Measurements from ENCODE around the gene TBCD. TPM values are rescaled to one million over a fixed set of nuclear protein-coding genes. Genes with fewer than 3 reads are reported as not detected.
A peak's percentile ranks its signal among the peaks of the same experiment; 100 is the strongest.

Gene TBCD
- total RNA-seq, 1 donor from 2014 or later: 50.9 TPM

- peak; percentile 33 for DNase-seq
Measured at GRCh38 chr17:82835766-82836512, 84.1 kb downstream of the TBCD start.

- DNase-seq: peak; percentile 52
Measured at GRCh38 chr17:82836823-82837357, 85.0 kb downstream of the TBCD start.

GRCh38 chr17:82837586-82838320 is 85.9 kb downstream of the TBCD start:
- DNase-seq: peak; percentile 23

- DNase-seq: peak; percentile 52
Measured at GRCh38 chr17:82838386-82839063, 86.7 kb downstream of the TBCD start.

DNA sequence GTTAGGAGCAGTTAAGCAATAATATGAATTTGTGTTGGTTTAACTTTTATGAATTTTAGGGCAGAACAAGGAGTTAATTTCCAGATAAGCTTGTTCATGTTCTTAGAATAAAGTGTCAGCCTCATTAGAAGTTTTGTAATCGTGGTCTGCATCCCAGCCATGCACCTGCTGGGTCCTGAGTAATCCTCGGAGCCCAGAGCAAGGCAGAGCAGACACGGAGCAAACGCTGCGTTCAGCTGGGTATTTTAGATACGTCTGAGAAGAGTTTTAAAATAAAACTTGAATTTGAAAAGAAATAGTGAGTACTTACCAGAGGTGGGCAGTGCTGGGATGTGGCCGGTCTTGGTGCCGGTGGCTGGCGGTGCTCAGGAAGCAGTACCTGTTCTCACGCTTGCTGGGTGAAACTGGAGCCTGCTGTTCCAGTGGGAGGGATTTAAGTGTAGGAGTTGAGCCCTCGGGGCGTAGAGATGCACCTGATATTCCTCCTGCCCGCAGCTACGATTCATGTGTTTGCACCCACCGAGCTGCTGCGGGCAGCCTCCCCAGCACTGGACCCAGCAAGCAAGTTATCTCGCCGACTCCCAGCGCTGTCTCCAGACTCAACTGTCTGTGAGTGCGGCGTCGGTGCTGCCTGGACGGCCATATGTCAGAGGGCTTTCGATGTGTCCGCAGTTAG is 87.9 kb downstream of the TBCD start, which contains the start of gene ZNF750:
Gene ZNF750 (minus strand): TSS at position 406 of the 676 bp plus-strand sequence. CDS start 7,568 bp downstream, outside the sequence.
- DNase-seq: no peak

DNA sequence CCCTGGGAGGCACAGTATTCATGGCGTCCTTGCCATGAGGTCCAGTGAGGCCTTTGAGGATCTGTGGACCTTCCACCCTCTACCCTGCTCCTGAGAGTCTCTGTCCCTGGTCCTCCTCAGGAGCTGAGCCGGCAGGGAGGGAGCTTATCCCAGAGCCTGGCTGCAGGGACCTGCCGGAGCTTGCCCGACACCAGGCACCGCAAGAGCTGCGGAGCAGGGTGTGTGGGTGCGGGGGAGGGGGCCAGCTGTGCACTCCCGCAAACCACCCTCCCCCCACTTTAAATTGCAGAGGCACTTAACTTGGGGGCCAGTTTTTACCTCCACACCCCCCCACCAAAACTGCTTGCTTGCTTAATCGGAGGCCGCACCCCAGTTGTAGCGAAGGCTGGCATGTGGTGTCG is 88.6 kb downstream of the TBCD start:
- no peak for DNase-seq

DNA sequence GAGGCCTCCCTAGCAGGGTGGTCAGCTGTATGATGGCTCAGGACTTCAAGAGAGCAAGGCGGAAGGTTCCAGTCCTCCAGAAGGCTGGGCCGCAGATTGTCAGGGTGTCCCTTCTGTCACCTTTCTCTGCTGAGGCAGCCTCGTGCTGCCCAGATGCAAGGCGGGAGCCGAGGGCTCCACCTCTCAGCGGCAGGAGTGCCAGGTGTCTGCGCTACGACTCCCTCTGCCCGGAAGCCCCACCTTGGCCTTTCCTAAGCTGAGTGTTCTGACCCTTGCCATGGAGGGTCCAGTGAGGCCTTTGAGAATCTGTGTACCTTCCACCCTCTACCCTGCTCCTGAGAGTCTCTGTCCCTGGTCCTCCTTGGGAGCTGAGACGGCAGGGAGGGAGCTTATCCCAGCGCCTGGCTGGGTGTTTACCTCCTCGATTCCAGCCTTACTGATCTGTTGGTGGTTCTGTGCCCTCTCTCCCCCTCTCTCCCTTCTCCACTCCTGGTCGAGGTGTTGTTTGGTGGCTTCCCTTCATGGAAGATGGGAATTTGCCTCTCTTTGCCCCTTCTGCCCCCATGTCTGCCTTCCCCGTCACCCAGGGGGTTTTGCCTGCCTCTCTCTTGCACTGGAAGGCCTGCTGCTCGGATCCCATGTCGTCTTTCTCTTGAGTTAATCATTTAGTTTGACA is 90.2 kb downstream of the TBCD start:
- no peak for DNase-seq

- DNase-seq: peak; percentile 26
Measured at GRCh38 chr17:82843904-82844680, 92.2 kb downstream of the TBCD start.

DNA sequence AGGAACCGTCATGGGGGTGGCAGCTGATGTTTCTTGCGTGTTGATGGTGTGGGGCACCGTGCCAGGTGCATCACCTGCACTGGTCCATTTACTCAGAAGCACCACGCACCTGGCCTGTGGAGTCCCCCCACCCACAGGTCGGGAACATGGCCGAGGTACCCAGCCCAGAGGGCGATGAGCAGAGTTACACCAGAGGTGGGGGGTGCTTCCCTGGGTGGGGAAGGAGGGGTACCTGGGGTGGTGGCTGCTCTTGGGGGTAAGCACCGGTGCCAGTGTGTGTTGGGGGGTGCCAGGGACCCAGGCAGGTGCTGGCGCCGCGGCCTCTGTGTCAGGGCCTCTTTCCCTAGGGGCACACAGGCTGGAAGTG is 92.9 kb downstream of the TBCD start:
- DNase-seq: peak; percentile 47

DNA sequence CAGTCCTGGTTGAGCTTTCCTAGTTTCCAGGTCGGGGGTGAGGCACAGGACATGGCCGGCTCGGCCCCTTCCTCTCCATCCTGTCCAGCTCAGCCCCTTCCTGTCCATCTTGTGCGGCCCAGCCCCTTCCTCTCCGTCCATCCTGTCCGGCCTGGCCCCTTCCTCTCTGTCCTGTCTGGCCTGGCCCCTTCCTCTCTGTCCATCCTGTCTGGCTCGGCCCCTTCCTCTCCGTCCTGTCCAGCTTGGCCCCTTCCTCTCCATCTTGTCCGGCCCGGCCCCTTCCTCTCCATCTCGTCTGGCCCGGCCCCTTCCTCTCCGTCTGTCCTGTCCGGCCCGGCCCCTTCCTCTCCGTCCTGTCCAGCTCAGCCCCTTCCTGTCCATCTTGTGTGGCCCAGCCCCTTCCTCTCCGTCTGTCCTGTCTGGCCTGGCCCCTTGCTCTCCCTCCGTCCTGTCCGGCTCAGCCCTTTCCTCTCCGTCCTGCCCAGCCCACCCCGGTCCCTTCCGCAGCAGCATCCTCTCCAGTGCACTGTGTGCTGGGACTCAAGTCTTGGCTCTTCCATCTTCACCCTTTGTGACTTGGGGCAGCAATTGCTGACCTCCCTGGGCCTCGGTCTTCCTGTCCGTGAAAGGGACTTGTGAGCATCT is 93.4 kb downstream of the TBCD start:
- DNase-seq: peak; percentile 93

- DNase-seq: peak; percentile 79
Measured at GRCh38 chr17:82846061-82846691, 94.3 kb downstream of the TBCD start.

- DNase-seq: peak; percentile 76
Measured at GRCh38 chr17:82848022-82848592, 96.2 kb downstream of the TBCD start.

DNA sequence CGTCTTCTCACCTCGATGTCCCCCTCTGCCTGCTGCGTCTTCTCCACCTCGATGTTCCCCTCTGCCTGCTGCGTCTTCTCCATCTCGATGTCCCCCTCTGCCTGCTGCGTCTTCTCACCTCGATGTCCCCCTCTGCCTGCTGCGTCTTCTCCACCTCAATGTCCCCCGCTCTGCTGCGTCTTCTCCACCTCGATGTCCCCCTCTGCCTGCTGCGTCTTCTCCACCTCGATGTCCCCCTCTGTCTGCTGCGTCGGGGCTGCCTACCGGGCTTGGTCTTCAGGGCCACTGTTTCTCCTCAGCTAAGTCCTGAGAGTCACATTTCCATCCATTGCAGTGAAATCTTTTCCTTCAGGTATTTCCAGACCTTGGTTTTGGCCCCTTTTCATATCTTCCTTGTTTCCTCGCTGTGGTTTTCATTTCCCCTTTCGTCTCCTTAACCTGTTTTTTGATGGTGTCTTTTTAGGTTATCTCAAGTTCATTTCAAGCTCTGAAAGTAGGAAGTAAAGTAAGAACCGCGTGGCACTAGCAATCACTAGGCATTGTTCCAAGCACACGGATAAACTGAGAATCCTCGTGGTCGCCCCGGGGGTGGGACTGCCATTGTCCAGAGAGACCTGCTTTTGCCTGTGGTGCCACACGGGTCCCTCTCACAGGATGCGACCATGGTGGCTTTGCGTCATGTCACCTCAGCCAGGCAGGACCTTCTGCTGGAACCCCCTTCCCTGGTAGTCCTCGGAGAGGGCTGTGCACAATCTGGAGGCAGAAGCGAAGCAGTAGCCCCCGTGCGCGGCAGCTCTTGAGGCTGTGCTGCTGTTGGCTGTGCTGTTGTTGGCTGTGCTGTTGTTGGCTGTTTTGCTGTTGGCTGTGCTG is 97.4 kb downstream of the TBCD start:
- DNase-seq: peak; percentile 29

DNA sequence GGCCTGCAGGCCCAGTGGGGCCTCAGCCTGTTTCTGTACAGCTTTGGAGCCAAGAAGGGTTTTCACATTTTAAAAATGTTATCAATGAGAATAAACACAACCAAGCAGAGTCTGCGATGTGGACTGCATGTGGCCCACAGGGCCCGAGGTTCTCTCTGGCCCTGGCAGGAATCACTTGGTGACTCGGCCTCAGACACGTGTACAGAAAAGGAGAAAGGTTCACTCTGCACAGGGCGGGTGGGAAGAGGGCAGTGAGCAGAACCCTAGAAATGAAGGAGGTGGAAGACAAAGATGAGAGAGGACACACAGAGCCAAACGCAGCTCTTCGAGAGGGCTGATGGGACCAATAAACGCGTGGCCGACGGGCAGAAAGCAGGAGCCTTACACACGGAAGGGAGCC is 99.5 kb downstream of the TBCD start:
- no peak for DNase-seq

DNA sequence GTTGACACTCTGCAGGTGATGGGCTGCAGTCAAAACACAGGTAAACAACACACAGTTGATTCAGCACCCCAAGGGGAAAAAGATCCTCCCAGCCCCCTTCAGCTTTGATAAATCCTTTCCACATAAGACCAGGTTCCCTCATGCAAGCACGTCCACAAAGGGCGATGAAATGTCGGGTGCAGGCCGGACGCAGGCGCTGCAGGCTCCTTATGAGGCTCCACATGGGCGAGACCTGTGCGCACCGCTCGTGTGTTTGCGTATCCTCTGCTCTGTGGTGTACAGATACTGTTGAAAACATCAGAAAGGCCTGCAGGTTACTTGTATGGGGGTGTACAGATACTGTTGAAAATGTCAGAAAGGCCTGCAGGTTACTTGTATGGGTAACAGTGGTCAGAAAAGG is 102.4 kb downstream of the TBCD start:
- DNase-seq: no peak

DNA sequence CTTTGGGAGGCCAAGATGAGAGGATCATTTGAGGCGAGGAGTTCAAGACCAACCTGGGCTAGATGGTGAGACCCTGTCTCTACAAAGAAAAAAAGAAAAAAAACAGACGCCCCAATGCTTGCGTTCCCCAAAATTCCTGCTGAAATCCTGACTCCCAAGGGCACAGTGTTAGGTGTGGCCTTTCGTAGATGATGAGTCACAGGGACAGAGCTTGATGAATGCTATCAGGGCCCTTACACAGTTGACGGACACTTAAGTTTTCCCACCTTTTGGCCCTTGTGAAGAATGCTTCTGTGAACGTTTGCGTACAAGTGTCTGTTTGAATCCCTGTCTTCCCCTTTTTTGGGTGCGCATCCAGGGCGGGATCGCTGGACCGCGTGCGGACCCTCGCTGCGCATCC is 104.5 kb downstream of the TBCD start:
- no peak for DNase-seq

- DNase-seq: no peak
Measured at GRCh38 chr17:82858376-82859126, 106.7 kb downstream of the TBCD start.
